Mesenteric fat pad (tissue), 1 donor: ENCODE measurements around the gene KCNN4. TPM values are rescaled to one million over a fixed set of nuclear protein-coding genes. Genes with fewer than 3 reads are reported as not detected.
A peak's percentile ranks its signal among the peaks of the same experiment; 100 is the strongest.
"Not testable (repeated sequence)": the region's sequence is repeated elsewhere in the genome, so short reads cannot be mapped to it uniquely, and the experiment has no call there.

ENCODE experiments used
- DNase-seq: peaks from one replicate; pipeline ENCODE4 v3.0.0-alpha.2; 2020; ENCODE audit warnings: low spot score
- total RNA-seq: library from RNA; stranded (reverse); fragmentation: NEBNext Ultra II Directional; extraction: Animal tissue kit (Norgen Biotek cat#: 25700); gene quantifications from one replicate; pipeline ENCODE4 v1.2.1, GENCODE V29; 2021
- donor health status: DM: yes; HTN: yes; CAD: no.

The KCNN4 gene
- total RNA-seq, 1 donor from 2014 or later: 3.1 TPM

DNA sequence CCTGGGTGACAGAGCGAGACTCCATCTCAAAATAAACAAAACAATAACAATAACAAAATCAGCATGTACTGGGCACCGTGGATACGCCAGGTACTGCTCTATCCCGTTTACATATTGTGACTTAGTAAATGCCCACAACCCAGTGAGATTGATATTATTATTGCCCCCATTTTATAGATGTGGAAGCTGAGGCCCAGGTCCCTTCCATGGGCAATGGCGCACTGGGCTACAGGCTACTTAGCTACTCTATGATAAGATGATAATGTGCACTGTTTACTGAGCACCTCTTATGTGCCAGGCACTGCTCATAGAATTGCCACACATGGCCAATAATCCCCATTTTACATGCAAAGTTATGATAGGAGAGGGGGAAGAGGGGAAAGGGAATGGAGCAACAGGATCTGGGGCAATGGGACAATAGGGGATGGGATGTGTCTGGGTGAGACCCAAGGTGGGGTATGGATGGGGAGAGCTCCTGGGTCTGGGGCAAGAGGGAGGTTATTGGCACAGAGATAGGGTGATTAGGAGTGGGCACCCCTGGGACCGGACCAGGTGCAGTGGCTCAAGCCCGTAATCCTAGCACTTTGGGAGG, 5.4 kb downstream of the KCNN4 start:
- DNase-seq: no peak

DNA sequence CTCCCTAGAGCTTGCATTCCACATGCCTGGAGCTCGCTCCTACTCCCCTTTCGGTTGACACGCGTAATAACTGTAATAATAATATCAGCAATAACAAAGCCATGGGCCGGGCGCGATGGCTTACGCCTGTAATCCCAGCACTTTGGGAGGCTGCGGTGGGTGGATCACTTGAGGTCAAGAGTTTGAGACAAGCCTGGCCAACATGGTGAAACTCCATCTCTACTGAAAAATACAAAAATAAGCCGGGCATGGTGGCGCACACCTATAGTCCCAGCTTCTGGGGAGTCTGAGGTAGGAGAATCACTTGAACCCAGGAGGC, 5.9 kb downstream of the KCNN4 start:
- not testable (repeated sequence) for DNase-seq

DNA sequence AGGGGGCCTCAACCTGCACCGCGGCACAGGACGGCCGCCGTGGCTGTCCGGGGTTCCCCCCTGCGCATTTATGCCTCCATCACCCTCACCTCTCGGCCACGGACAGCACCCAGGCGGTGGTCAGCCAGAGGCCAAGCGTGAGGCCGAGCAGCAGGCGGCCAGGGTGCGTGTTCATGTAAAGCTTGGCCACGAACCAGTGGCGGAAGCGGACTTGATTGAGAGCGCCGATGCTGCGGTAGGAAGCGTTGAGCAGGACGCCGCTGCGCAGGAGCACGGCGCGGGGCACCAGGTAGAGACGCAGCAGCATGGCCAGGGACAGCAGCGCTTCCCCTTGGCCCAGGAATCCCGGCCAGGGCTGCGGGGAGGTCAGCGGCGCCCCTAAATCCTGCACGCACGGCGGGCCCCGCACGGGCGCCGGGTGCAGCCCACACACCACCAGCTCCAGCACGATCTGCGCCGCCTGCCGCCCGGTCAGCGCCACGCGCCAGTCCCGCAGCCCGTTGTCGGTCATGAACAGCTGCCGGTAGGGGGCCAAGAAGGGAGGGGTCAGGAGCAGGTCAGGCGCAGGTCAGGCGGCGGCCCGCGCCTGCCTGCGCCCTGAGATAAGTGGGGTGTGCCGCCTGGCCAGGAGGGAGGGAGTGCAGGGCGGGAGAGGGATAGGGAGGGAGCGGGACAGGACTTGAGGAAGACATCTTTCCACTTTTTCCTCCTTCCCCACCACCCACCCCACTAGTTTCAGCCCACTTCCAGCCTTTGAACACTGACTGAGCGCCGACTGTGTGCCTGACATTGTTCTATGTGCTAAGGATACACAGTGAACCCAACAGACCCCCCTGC, 6.5 kb downstream of the KCNN4 start:
- DNase-seq: no peak

DNA sequence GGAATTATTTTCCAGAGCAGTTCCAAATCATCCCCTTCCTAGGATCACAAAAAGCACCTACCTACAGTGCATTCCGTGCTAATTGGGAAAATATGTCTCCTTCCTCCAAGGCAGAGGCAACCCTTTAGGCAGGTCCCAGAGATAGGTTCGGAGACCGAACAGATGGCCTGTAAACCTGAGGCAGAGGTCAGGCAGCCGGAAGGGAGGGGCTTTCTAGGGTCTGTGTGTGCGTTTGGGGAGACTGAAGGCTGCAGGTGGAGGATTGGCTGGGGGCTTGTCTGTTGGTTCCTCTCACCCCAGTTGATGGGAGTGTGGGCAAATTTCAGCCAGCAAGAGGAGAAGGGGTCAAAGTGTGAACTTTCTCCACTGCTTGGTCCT, 7.1 kb downstream of the KCNN4 start:
- no peak for DNase-seq

- no peak for DNase-seq
These were observed 11.5 kb downstream of the KCNN4 start for GRCh38 chr19:43769256-43769655.

DNA sequence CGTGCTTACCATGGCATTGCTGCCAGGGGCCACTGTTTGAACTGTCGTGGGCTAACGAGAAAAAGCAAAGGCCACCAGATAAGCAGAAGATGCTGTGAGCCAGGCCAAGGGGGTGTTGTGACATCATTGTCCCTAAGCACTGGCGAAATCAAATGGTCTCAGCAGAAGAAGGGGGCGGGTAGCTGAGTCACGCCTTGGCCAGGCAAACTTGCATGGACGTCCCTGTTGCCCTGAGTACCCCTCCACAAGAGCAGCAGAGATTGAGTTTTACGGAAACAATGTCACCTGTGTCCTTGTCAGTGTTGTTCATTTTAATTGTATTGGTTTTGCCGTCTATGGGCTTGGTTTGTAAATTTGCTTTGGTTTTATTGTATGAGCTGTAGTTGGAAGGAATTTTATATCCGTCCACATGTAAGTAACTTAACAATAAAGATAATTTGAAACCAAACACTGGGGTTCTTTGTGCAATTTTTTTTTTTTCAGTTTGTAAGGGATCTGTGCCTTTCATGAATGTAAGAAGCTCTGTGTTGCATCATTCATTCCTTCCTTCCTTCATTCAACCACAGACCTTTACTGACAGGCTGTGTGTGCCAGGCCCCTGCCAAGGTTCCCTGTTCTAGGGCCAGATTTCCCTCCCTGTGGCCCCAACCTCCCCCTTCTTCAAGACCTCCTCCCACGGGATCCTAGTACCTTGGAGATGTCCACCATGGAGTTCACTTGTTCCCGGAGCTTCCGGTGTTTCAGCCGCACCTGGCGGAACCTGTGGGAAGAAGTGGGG, 12.3 kb downstream of the KCNN4 start:
- no peak for DNase-seq

DNA sequence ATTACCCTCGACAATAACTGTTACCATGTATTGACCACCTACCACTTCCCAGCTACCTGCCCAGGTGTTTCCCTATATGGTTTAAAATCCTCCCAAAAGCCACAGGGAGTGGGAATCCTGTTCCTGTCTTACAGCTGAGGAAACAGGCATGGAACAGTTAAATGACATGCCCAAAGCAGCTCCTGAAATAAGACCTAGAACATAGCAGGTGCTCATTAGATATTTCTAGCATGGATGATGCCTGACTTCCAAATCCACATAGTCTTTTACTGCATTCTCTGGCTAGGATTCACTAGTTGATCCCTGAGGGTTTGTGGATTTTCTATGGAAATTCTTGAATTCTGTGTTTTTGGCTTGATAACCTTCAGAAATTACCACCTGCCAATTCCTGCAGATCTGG, 13.0 kb downstream of the KCNN4 start:
- no peak for DNase-seq

- DNase-seq: no peak
These were observed 13.5 kb downstream of the KCNN4 start for GRCh38 chr19:43767316-43767715.

GRCh38 chr19:43766755-43767043, 14.1 kb downstream of the KCNN4 start:
- no peak for DNase-seq

- no peak for DNase-seq
These were observed 15.5 kb downstream of the KCNN4 start for GRCh38 chr19:43765109-43765876.

GRCh38 chr19:43764684-43765083, 16.1 kb downstream of the KCNN4 start:
- not testable (repeated sequence) for DNase-seq

- DNase-seq: no peak
These were observed 17.3 kb downstream of the KCNN4 start for GRCh38 chr19:43763473-43763939.

GRCh38 chr19:43762814-43763213, 18.0 kb downstream of the KCNN4 start:
- no peak for DNase-seq

GRCh38 chr19:43760941-43761340, 19.8 kb downstream of the KCNN4 start:
- DNase-seq: no peak

GRCh38 chr19:43759515-43759914, 21.3 kb downstream of the KCNN4 start:
- DNase-seq: no peak

DNA sequence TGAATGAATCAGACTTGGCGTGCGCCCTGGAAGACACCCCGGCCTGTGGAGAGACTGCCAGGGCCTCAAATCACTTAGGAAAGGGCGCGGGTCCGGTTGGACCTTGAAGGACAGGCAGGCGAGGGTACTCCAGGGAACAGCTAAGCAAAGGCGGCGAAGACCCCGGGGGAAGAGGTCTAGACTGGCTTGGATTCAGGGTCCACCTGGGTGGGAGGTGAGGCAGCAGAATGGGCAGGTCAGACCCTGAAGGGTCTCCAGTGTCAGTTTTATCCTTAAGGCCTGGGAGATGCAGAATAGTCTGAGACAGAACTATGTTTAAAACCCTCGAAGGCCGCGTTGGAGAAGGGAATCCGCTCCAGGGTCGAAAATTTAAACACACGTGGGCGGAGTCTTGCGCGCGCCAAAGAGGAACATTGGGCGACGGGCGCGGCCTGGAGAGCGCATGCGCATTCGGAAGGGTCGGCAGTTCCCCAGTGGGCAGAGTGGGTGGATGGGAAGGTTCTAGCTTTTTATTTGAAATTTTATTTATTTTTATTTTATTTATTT, 25.4 kb downstream of the KCNN4 start:
- DNase-seq: no peak

- DNase-seq: peak; percentile 100
These were observed 26.1 kb downstream of the KCNN4 start, which contains the start of gene SMG9 for GRCh38 chr19:43754503-43755255. TSS of gene SMG9 (minus strand) at chr19:43754962. CDS start at chr19:43750741, 4,221 bp downstream.

DNA sequence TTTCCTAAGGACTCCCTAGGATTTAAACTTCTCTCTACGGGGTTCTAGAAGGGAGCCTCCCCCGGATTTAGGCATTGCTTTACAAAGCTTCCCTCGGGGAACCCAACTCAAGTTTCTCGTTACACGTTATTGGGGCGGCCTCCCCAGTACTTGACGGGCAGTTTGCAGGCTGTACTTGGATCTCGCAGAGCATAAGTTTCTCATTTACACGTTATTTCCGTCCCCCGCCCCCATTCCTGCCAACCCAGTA, 26.6 kb downstream of the KCNN4 start:
- no peak for DNase-seq

- DNase-seq: no peak
These were observed 28.4 kb downstream of the KCNN4 start for GRCh38 chr19:43752287-43752875.

DNA sequence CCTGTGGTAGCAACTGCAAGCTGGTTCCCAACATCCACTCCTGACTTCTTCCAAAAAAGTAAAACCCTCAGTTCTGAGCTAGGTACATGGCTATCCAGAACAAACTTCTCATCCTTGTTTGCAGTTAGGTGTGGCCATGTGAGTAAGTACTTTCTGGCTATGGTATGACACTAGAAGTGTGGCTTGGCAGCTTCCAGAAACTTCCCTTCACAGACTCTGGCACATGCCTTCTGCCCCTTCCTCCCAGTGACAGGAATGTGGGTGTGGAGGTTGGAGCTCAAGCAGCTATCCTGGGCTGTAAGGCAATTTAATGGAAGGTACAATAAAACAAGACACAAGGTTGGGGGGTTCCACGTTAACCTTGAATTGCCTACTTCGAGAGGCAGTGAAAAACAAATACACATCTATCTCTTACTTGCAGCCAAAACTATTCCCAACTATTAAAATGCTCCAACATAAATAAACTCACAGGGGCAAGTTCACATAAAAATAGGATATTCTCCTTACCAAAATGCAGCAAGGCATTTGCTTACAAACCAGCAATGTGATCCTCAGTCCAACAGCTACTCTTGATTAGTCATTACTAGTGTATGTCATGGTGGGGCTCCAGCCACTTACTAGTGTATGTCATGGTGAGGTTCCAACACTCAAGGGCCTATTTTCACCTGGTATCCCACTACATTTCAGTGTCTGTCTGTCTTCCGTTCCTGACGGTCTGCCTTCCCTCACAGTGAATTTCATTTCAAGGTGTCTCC, 29.1 kb downstream of the KCNN4 start:
- DNase-seq: no peak
